COR-L47 (cell line): ENCODE measurements around the gene PTPRF.
"Not testable (repeated sequence)": the region's sequence is repeated elsewhere in the genome, so short reads cannot be mapped to it uniquely, and the experiment has no call there.

Source experiments
- DNase-seq: peaks from one replicate; lab custom pipeline; 2025; lab: John Stamatoyannopoulos, UW

Gene PTPRF

GRCh38 chr1:43634721-43635120, 104.0 kb downstream of the PTPRF start:
- DNase-seq: no peak

GRCh38 chr1:43636006-43636641, 105.4 kb downstream of the PTPRF start:
- no peak for DNase-seq

- DNase-seq: no peak
Observed at GRCh38 chr1:43637267-43637666, 106.6 kb downstream of the PTPRF start.

GRCh38 chr1:43638381-43638780, 107.7 kb downstream of the PTPRF start:
- not testable (repeated sequence) for DNase-seq

GRCh38 chr1:43639976-43640794, 109.5 kb downstream of the PTPRF start:
- no peak for DNase-seq

GRCh38 chr1:43644558-43644957, 113.9 kb downstream of the PTPRF start:
- DNase-seq: no peak

GRCh38 chr1:43645461-43645860, 114.8 kb downstream of the PTPRF start:
- DNase-seq: no peak

- DNase-seq: not testable (repeated sequence)
Observed at GRCh38 chr1:43647331-43647730, 116.6 kb downstream of the PTPRF start.

GRCh38 chr1:43648221-43648847, 117.7 kb downstream of the PTPRF start:
- DNase-seq: no peak

- DNase-seq: no peak
Observed at GRCh38 chr1:43648876-43649477, 118.3 kb downstream of the PTPRF start.

- DNase-seq: peak; percentile 97
Observed at GRCh38 chr1:43650310-43651085, 119.8 kb downstream of the PTPRF start.

GRCh38 chr1:43651188-43651587, 120.5 kb downstream of the PTPRF start:
- DNase-seq: no peak

GRCh38 chr1:43651902-43652301, 121.2 kb downstream of the PTPRF start:
- DNase-seq: no peak

GRCh38 chr1:43653339-43653738, 122.7 kb downstream of the PTPRF start:
- no peak for DNase-seq

- DNase-seq: no peak
Observed at GRCh38 chr1:43653893-43654292, 123.2 kb downstream of the PTPRF start.

- DNase-seq: no peak
Observed at GRCh38 chr1:43655953-43656352, 125.3 kb downstream of the PTPRF start.

GRCh38 chr1:43659212-43660166, 128.8 kb downstream of the PTPRF start:
- no peak for DNase-seq

- DNase-seq: no peak
Observed at GRCh38 chr1:43660355-43660754, 129.7 kb downstream of the PTPRF start.

- DNase-seq: no peak
Observed at GRCh38 chr1:43664369-43664768, 133.7 kb downstream of the PTPRF start.

GRCh38 chr1:43666608-43667007, 135.9 kb downstream of the PTPRF start:
- DNase-seq: no peak

GRCh38 chr1:43668956-43669355, 138.3 kb downstream of the PTPRF start:
- DNase-seq: no peak
